Measurements from ENCODE around the gene RANBP9.

The RANBP9 gene

GRCh38 chr6:13724182-13724581 is 12.5 kb upstream of the RANBP9 start:
- TF ChIP-seq GATA2 (IDR thresholded peaks at IDR 0.05; ENCODE audit: low read depth, low read length), result no peak
- TF ChIP-seq GATA3 (IDR thresholded peaks at IDR 0.05; ENCODE audit: low read depth, low read length), result no peak

DNA sequence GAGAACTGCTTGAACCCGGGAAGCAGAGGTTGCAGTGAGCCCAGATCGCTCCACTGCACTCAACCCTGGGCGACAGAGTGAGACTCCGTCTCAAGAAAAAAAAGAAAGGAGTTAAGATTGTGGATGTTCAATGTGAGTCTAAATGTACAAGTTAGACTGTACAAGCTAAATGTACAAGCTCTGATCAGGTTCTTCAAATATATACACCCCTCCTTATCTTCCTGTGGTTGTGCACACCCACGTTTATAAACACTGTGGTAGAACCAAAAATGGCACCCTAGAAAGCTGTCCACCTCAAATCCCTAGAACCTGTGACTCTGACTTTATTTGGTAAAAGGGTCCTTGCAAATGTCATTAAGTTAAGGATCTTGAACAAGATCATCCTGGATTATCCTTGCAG is 11.2 kb upstream of the RANBP9 start:
- no peak for TF ChIP-seq GATA3 (IDR thresholded peaks at IDR 0.05; ENCODE audit: low read depth, low read length)
- TF ChIP-seq GATA2 (IDR thresholded peaks at IDR 0.05; ENCODE audit: low read depth, low read length), result no peak

DNA sequence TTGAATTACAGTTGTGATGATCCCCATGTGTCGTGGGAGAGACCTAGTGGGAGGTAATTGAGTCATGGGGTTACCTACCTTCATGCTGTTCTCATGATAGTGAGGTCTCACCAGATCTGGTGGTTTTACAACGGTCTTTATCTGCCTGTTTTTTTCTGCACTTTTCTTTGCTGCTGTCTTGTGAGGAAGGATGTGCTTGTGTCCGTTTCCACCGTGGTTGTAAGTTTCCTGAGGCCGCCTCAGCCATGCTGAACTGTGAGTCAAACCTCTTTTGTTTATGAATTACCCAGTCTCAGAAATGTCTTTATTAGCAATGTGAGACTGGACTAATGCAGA is 6.5 kb upstream of the RANBP9 start:
- TF ChIP-seq GATA2 (IDR thresholded peaks at IDR 0.05; ENCODE audit: low read depth, low read length) (no peak), GATA3 (IDR thresholded peaks at IDR 0.05; ENCODE audit: low read depth, low read length) (no peak)

GRCh38 chr6:13716955-13717295 is 5.3 kb upstream of the RANBP9 start:
- TF ChIP-seq GATA3 (IDR thresholded peaks at IDR 0.05; ENCODE audit: low read depth, low read length), result no peak
- TF ChIP-seq GATA2 (IDR thresholded peaks at IDR 0.05; ENCODE audit: low read depth, low read length), result no peak

DNA sequence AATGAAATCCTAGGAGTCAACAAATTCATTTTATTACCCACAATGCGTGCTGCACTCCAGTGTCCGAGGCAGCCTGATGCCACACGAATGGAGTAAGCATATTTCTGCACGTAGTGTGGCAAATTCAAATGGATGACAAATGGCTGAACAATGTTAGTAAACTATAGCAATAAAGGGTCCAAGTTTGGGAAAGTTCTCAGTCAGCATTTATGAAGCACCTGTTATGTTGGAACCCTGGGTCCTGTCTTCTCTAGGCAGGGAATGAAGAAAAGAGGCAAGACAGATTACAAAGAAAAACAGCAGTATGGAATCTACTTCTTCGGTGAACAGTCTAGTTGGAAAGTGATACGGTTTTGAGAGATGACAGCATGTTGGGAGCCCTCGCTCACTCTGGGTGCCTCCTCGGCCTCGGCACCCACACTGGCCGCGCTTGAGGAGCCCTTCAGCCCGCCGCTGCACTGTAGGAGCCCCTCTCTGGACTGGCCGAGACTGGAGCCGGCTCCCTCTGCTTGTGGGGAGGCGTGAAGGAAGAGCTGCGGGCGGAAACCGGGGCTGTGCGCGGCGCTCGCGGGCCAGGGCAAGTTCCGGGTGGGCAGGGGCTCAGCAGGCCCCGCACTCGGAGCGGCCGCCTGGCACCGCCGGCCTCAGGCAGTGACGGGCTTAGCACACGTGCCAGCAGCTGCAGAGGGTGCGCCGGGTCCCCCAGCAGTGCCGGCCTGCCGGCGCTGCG is 4.8 kb upstream of the RANBP9 start:
- TF ChIP-seq GATA3 (IDR thresholded peaks at IDR 0.05; ENCODE audit: low read depth, low read length) (no peak), GATA2 (IDR thresholded peaks at IDR 0.05; ENCODE audit: low read depth, low read length) (no peak)

DNA sequence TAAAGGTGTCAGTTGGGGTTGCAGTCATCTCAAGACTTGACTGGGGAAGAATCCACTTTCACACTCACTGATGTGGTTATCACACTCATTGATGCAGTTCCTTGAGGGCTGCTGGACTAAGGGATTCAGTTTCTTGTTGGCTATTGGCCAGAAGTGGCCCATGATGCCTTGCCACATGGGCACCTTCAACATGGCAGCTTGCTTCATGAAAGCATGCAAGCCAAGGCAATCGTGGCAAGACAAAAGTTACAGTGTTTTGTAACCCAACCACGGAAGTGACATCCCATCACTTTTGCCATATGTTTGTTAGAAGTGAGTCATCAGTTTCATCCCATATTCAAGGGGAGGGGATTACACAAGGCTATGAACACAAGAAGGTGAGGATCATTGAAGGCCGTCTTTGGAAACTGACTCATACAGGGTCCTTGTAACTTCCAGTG is 3.8 kb upstream of the RANBP9 start:
- TF ChIP-seq GATA3 (IDR thresholded peaks at IDR 0.05; ENCODE audit: low read depth, low read length) (no peak), GATA2 (IDR thresholded peaks at IDR 0.05; ENCODE audit: low read depth, low read length) (no peak)

DNA sequence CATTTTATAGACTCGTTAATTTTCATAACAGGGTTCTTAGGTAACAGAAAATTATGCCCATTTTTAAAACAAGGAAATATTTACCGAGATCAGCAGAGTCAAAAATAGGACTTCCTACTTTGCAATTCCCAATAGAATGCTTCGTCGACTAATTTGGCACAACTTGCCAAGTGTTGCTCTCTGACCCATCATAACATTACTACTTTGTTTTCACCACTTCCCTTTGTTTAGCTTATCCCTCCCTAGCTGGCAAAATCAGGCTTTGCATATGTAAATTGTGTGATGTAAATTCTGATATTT is 914 bp upstream of the RANBP9 start:
- TF ChIP-seq GATA3 (IDR thresholded peaks at IDR 0.05; ENCODE audit: low read depth, low read length), result no peak
- TF ChIP-seq GATA2 (IDR thresholded peaks at IDR 0.05; ENCODE audit: low read depth, low read length), result no peak

- TF ChIP-seq GATA3 (IDR thresholded peaks at IDR 0.05; ENCODE audit: low read depth, low read length), result no peak
- no peak for TF ChIP-seq GATA2 (IDR thresholded peaks at IDR 0.05; ENCODE audit: low read depth, low read length)
Observed at GRCh38 chr6:13711324-13711732, 307 bp downstream of the RANBP9 start.

- TF ChIP-seq GATA3 (IDR thresholded peaks at IDR 0.05; ENCODE audit: low read depth, low read length), result no peak
- peak; percentile 92 for TF ChIP-seq GATA2 (IDR thresholded peaks at IDR 0.05; ENCODE audit: low read depth, low read length)
Observed at GRCh38 chr6:13710552-13711323, 897 bp downstream of the RANBP9 start.

- TF ChIP-seq GATA2 (IDR thresholded peaks at IDR 0.05; ENCODE audit: low read depth, low read length) (no peak), GATA3 (IDR thresholded peaks at IDR 0.05; ENCODE audit: low read depth, low read length) (no peak)
Observed at GRCh38 chr6:13709689-13710551, 1.7 kb downstream of the RANBP9 start.

DNA sequence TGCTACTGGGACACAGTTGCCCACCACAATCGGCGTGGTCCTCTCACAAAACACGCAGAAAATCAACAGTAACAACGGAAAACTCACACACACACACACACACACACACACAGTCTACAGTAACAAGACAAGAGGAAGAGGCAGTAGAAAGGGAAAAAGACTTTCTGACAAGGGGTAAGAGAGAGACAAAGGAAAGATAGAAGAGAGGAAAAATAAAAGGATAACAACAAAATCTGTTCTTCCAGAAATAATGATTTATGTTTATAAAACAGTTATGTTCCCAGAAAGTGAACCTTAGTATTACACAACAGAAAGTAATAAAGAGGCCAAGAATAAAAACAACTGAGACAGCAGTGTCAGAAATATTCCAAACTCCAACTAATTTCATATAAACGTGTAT is 2.9 kb downstream of the RANBP9 start:
- TF ChIP-seq GATA3 (IDR thresholded peaks at IDR 0.05; ENCODE audit: low read depth, low read length) (no peak), GATA2 (IDR thresholded peaks at IDR 0.05; ENCODE audit: low read depth, low read length) (no peak)

DNA sequence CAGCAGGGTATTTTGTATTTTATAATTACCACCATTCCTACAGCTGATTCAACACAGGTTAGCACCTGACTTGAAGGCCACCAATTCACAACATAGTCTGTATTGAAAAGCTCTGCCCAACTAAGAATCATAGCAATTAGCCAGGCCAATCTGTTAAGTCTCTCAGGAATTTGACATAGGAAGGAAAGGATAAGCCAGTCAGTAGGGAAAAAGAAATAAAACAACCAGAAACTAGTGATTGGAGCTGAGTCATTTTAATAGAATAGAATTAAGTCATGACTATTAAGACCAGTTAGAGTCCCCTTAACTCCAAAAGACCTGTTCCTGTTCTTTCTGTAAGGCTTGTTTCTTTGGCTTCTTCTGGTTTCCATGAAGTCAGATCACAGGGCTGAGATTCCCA is 8.1 kb downstream of the RANBP9 start:
- TF ChIP-seq GATA2 (IDR thresholded peaks at IDR 0.05; ENCODE audit: low read depth, low read length) (no peak), GATA3 (IDR thresholded peaks at IDR 0.05; ENCODE audit: low read depth, low read length) (no peak)

DNA sequence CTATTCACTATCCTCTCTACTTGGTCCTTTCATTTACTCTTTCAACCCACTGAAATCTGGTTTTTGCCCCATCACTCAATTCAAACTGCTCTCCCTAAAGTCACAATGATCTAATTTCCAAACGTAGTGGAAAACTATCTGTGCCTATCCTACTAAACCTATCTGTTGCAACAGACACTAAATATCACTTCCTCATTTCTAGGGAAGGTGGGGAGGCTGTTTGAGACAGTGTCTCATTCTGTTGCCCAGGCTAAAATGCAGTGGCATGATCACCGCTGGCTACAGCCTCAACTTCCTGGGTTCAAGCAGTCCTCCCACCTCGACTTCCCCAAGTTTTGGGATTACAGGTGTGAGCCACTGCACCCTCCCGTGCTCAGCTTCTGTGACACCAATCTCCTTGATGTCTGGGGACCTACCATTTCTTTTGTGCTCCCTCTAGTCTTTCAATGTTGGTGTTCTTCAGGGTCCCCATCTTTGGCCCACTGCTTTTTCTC is 8.8 kb downstream of the RANBP9 start:
- TF ChIP-seq GATA3 (IDR thresholded peaks at IDR 0.05; ENCODE audit: low read depth, low read length) (no peak), GATA2 (IDR thresholded peaks at IDR 0.05; ENCODE audit: low read depth, low read length) (no peak)

- no peak for TF ChIP-seq GATA3 (IDR thresholded peaks at IDR 0.05; ENCODE audit: low read depth, low read length)
- TF ChIP-seq GATA2 (IDR thresholded peaks at IDR 0.05; ENCODE audit: low read depth, low read length), result no peak
Observed at GRCh38 chr6:13700232-13700631, 11.4 kb downstream of the RANBP9 start.

Data from SH-SY5Y (cell line).